SU-DHL-6 (cell line): ENCODE data around the gene SNX1.

Experiments used
- H2AFZ ChIP-seq: fragments of 200-600 bp; sonication (generic); 2 replicates; pipeline ENCODE4 v1.6.1; 2014; ENCODE audit warnings: low read depth, mild to moderate bottlenecking, moderate library complexity, mixed read lengths, antibody characterized with exemption, low read length; ENCODE audit not compliant: severe bottlenecking
- H3F3A ChIP-seq: fragments of 200-600 bp; shearing (Covaris generic); 2 replicates; pipeline ENCODE4 v1.6.0; 2016; ENCODE audit warnings: antibody characterized with exemption, mild to moderate bottlenecking; ENCODE audit not compliant: insufficient read depth
- H3K27ac ChIP-seq: fragments of 200-600 bp; sonication (generic); 2 replicates; pipeline ENCODE4 v1.5.1; 2016; ENCODE audit warnings: low read depth, mild to moderate bottlenecking, low read length, moderate library complexity, mixed read lengths
- H3K27me3 ChIP-seq: fragments of 200-600 bp; sonication (generic), shearing (Covaris generic); 2 replicates; pipeline ENCODE4 v1.6.0; 2014; ENCODE audit warnings: mild to moderate bottlenecking, low read length
- H3K36me3 ChIP-seq: fragments of 200-600 bp; sonication (generic); 2 replicates; pipeline ENCODE4 v1.6.1; 2014; ENCODE audit warnings: mild to moderate bottlenecking, low read length, mixed read lengths
- H3K4me2 ChIP-seq: fragments of 300-600, 200-600 bp; shearing (Covaris generic), sonication (generic); 2 replicates; pipeline ENCODE4 v1.6.0; 2014; ENCODE audit warnings: low read length, low read depth, mild to moderate bottlenecking; ENCODE audit not compliant: poor library complexity, severe bottlenecking
- H3K4me3 ChIP-seq: fragments of 200-600 bp; sonication (generic); 2 replicates; pipeline ENCODE4 v1.5.1; 2014; ENCODE audit warnings: antibody characterized with exemption, low read length, mild to moderate bottlenecking, mixed read lengths; ENCODE audit not compliant: insufficient read depth, poor library complexity, severe bottlenecking
- H3K79me2 ChIP-seq: fragments of 200-600 bp; sonication (generic); 2 replicates; pipeline ENCODE4 v1.6.1; 2014; ENCODE audit warnings: mild to moderate bottlenecking, low read length, moderate library complexity; ENCODE audit not compliant: insufficient read depth
- H3K9ac ChIP-seq: fragments of 200-600 bp; sonication (generic); 2 replicates; pipeline ENCODE4 v1.7.0; 2014; ENCODE audit warnings: mild to moderate bottlenecking, low read length
- H3K9me2 ChIP-seq: fragments of 200-600 bp; sonication (generic); replicated peaks from 2 replicates; pipeline ENCODE4 v1.6.1; 2014; ENCODE audit warnings: low read length; ENCODE audit not compliant: insufficient read depth
- H3K9me3 ChIP-seq: fragments of 200-600 bp; sonication (generic); 2 replicates; pipeline ENCODE4 v1.6.1; 2014; ENCODE audit warnings: low read length, mixed read lengths; ENCODE audit not compliant: insufficient read depth
- H4K20me1 ChIP-seq: fragments of 200-600 bp; sonication (generic); 2 replicates; pipeline ENCODE4 v1.6.1; 2014; ENCODE audit warnings: low read depth, mild to moderate bottlenecking, antibody characterized with exemption, low read length, moderate library complexity, mixed read lengths
- EZH2phosphoT487 ChIP-seq: fragments of 200-600 bp; sonication (generic), shearing (Covaris generic); conservative IDR thresholded peaks from 2 replicates; pipeline ENCODE4 v1.6.1; 2018; ENCODE audit warnings: mild to moderate bottlenecking, antibody characterized with exemption, low read length, moderate library complexity, mixed read lengths
- TF ChIP-seq, protein P1 (sequence below): fragments of 200-600 bp; sonication (generic); IDR thresholded peaks from one replicate; pipeline ENCODE4 v1.5.1; 2017; ENCODE audit warnings: antibody characterized with exemption, mild to moderate bottlenecking, low read length, moderate library complexity; ENCODE audit not compliant: insufficient read depth, poor library complexity, severe bottlenecking

Gene SNX1

DNA sequence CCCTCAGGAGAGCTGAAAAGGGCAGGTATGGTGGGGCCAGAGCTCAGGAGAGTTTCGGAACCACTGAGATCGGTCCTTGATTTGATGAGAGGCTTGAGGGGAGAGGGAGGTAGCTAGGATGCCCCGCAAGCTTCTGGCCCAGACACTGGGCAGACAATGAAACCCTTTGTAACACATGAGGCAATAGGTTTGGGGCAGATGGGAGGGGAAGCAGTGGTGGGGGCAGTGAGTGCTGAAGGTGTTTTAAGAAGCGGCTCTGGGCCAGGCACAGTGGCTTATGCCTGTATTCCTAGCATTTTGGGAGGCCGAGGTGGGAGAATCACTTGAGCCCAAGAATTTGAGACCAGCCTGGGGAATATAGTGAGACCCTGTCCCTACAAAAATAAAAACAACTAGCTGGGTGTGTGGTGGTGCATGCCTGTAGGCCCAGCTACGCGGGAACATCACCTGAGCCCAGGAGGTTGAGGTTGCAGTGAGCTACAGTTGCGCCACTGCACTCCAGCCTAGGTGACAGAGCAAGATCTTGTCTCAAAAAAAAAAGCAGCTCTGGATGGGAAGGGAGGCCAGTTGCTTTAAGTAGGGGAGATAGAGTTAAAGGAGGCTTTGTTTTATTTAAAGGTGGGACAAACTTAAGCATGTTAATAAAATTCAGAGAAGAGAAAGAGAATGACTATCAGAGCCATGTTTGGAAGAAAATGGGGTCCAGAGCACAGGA lies 46.2 kb downstream of the SNX1 start:
- no peak overlapping the region for H3K4me2 ChIP-seq
- no peaks in the 10 kb centered on the region for H3F3A ChIP-seq
- H3K9me2 ChIP-seq = no peaks in the 10 kb centered on the region
- H3K27ac ChIP-seq = no peak overlapping the region
- no peaks in the 10 kb centered on the region for H3K9me3 ChIP-seq
- no peaks in the 10 kb centered on the region; the same call in 1 of the 2 replicates for H3K36me3 ChIP-seq
- H3K9ac ChIP-seq = no peak overlapping the region
- no peak overlapping the region for H2AFZ ChIP-seq
- TF ChIP-seq, protein P1, sequence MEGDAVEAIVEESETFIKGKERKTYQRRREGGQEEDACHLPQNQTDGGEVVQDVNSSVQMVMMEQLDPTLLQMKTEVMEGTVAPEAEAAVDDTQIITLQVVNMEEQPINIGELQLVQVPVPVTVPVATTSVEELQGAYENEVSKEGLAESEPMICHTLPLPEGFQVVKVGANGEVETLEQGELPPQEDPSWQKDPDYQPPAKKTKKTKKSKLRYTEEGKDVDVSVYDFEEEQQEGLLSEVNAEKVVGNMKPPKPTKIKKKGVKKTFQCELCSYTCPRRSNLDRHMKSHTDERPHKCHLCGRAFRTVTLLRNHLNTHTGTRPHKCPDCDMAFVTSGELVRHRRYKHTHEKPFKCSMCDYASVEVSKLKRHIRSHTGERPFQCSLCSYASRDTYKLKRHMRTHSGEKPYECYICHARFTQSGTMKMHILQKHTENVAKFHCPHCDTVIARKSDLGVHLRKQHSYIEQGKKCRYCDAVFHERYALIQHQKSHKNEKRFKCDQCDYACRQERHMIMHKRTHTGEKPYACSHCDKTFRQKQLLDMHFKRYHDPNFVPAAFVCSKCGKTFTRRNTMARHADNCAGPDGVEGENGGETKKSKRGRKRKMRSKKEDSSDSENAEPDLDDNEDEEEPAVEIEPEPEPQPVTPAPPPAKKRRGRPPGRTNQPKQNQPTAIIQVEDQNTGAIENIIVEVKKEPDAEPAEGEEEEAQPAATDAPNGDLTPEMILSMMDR = no peak
- no peak for TF ChIP-seq EZH2phosphoT487
- no peak overlapping the region for H3K4me3 ChIP-seq
- H3K79me2 ChIP-seq = no peaks in the 10 kb centered on the region
- no peaks in the 10 kb centered on the region for H3K27me3 ChIP-seq
- H4K20me1 ChIP-seq = no peaks in the 10 kb centered on the region

DNA sequence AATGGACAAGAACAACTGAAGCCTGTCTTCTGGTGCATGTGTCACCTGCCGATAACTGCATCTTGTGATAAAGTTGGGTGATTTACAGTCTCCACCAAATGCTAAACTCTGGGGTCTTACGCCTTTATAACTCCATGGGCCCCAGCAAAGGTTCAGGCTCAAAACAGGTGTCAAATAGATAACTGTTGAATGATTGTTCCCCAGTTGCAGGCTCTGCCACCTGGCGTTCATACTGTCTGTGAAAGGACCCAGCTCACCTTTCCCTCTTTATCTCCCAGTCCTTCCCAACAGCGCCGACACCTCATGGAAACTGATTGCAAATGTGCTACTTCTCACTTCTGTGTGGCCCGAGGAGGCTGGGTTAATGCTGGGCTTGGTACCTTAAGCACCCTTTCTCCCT lies 47.5 kb downstream of the SNX1 start:
- no peaks in the 10 kb centered on the region; the same call in 1 of the 2 replicates for H3K36me3 ChIP-seq
- H3K9me3 ChIP-seq = no peaks in the 10 kb centered on the region
- no peak overlapping the region for H3K4me3 ChIP-seq
- H3K79me2 ChIP-seq = no peaks in the 10 kb centered on the region
- no peak overlapping the region for H2AFZ ChIP-seq
- H4K20me1 ChIP-seq = no peaks in the 10 kb centered on the region
- H3K27me3 ChIP-seq = no peaks in the 10 kb centered on the region
- H3K9ac ChIP-seq = no peak overlapping the region
- 0 out of 2 replicates have a peak, but pooled peaks cover 2% of the 10 kb centered on the region for H3F3A ChIP-seq
- TF ChIP-seq, protein P1 = no peak
- no peak for TF ChIP-seq EZH2phosphoT487
- no peaks in the 10 kb centered on the region for H3K9me2 ChIP-seq
- no peak overlapping the region for H3K27ac ChIP-seq
- H3K4me2 ChIP-seq = no peak overlapping the region

DNA sequence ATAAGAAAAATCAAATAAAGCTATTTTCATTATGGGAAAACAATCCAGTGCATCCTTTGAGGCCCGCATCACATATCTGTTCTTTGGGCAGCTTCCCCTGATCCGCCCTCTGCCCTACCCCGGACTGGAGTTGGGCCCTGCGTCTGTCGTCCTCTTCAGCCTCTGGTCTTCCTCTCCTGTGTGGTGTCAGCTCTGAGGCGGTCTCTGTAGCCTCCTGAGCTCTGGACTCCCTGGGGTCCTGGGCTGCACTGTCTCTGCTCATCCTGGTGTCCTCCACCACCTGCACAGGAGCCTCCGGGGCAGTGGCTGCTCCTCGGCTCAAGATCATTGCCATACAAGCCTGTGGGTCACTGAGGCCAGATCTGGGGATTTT lies 48.4 kb downstream of the SNX1 start:
- H3K27me3 ChIP-seq = no peaks in the 10 kb centered on the region
- no peaks in the 10 kb centered on the region for H3K9me3 ChIP-seq
- TF ChIP-seq EZH2phosphoT487 = no peak
- H3K36me3 ChIP-seq = no peaks in the 10 kb centered on the region; the same call in 1 of the 2 replicates
- no peaks in the 10 kb centered on the region for H4K20me1 ChIP-seq
- H3K79me2 ChIP-seq = no peaks in the 10 kb centered on the region
- H3K9me2 ChIP-seq = no peaks in the 10 kb centered on the region
- H3K9ac ChIP-seq = no peak overlapping the region
- H3K4me3 ChIP-seq = no peak overlapping the region
- H3K4me2 ChIP-seq = no peak overlapping the region
- no peak overlapping the region for H2AFZ ChIP-seq
- 0 out of 2 replicates have a peak, but pooled peaks cover 7% of the 10 kb centered on the region for H3F3A ChIP-seq
- no peak overlapping the region for H3K27ac ChIP-seq

DNA sequence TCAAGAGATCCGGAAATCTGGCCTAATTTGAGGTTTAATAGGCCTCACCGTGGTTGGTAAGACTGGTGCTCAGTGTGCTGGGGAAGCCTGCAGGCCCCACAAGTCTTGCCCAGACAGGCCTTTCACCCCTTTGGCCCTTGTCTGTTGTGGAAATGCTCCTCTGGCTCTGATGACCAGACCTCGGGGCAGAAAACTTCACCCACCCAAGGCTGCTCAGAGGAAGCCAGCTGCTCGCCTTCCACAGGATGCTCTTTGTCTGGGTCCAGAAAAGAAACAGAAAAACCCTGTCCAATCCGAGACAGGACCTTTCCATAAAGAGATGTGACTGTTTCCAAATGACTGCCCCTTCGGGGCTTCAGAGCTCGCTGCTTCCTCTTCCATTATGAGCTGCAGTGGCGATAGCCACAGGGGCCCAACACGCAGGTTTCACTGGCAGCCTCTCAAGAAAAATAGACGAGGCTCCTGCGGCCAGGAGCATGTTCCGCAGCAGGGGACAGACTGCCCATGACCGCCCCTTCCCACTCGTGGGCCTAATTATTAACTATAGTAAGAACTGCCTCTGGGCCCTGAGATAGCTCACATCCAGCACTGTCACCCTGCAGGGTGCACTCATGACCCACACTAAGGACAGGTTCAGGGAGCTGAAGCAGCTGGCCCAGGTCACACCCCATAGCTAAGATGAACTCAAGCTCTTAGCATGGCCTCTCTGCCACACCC lies 48.9 kb downstream of the SNX1 start:
- H3K27ac ChIP-seq = no peak overlapping the region
- H3K4me3 ChIP-seq = no peak overlapping the region
- 0 out of 2 replicates have a peak, but pooled peaks cover 7% of the 10 kb centered on the region for H3F3A ChIP-seq
- no peaks in the 10 kb centered on the region for H3K27me3 ChIP-seq
- H3K79me2 ChIP-seq = no peaks in the 10 kb centered on the region
- H3K36me3 ChIP-seq = no peaks in the 10 kb centered on the region; the same call in 1 of the 2 replicates
- H2AFZ ChIP-seq = no peak overlapping the region
- no peaks in the 10 kb centered on the region for H3K9me2 ChIP-seq
- no peaks in the 10 kb centered on the region for H3K9me3 ChIP-seq
- TF ChIP-seq, protein P1 = no peak
- TF ChIP-seq EZH2phosphoT487 = no peak
- no peaks in the 10 kb centered on the region for H4K20me1 ChIP-seq
- H3K9ac ChIP-seq = no peak overlapping the region
- H3K4me2 ChIP-seq = no peak overlapping the region
